ENCODE results near the gene PRX. TPM values are rescaled to one million over a fixed set of nuclear protein-coding genes. Genes with fewer than 3 reads are reported as not detected.
"Not testable (repeated sequence)": the region's sequence is repeated elsewhere in the genome, so short reads cannot be mapped to it uniquely, and the experiment has no call there.

PRX gene
- total RNA-seq, 1 experiment from 2014 or later: 6.6 TPM

DNA sequence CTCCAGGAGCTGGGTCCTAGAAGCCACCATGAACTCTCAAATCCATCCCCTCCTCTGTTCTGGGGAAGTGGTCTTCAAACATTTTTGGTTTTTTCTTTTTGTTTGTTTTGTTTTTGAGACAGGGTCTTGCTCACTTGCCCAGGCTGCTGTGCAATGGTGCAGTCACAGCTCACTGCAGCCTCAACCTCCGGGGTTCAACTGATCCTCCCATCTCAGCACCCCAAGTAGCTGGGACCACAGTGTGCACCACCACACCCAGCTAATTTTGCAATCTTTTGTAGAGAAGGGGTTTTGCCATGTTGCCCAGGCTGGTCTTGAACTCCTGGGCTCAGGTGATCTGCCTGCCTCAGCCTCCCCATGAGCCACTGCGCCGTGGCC, 45.4 kb upstream of the PRX start:
- TF ChIP-seq, protein P1, sequence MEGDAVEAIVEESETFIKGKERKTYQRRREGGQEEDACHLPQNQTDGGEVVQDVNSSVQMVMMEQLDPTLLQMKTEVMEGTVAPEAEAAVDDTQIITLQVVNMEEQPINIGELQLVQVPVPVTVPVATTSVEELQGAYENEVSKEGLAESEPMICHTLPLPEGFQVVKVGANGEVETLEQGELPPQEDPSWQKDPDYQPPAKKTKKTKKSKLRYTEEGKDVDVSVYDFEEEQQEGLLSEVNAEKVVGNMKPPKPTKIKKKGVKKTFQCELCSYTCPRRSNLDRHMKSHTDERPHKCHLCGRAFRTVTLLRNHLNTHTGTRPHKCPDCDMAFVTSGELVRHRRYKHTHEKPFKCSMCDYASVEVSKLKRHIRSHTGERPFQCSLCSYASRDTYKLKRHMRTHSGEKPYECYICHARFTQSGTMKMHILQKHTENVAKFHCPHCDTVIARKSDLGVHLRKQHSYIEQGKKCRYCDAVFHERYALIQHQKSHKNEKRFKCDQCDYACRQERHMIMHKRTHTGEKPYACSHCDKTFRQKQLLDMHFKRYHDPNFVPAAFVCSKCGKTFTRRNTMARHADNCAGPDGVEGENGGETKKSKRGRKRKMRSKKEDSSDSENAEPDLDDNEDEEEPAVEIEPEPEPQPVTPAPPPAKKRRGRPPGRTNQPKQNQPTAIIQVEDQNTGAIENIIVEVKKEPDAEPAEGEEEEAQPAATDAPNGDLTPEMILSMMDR (conservative IDR thresholded peaks at IDR 0.05): no peak
- no peak for TF ChIP-seq EZH2 (IDR thresholded peaks at IDR 0.05; ENCODE audit: low read depth)
- Histone ChIP-seq H3K27ac (no peak overlapping the region), H3K79me2 (ENCODE audit: low read depth) (peaks cover 31% of the 10 kb centered on the region), H3K36me3 (ENCODE audit: low read depth) (no peaks in the 10 kb centered on the region), H3K9me2 (ENCODE audit: insufficient read depth) (no peaks in the 10 kb centered on the region), H3F3A (ENCODE audit: insufficient read depth, low read depth) (peaks cover 10% of the 10 kb centered on the region), H3K27me3 (ENCODE audit: insufficient read depth, low read depth) (no peaks in the 10 kb centered on the region), H3K9me3 (ENCODE audit: insufficient read depth, low read depth) (no peaks in the 10 kb centered on the region), H4K20me1 (ENCODE audit: insufficient read depth) (no peaks in the 10 kb centered on the region), H3K4me1 (replicated peaks; ENCODE audit: insufficient read depth) (peaks cover 10% of the 10 kb centered on the region), H3K4me3 (no peak overlapping the region), H3K4me2 (no peak overlapping the region), H2AFZ (no peak overlapping the region)
- intact Hi-C loops (cut with micrococcal nuclease; ENCODE audit: unreplicated experiment): no loop called here
- POLR2A ChIA-PET (ENCODE audit: unreplicated experiment): no interaction called here
- BruUV-seq (replicated peaks): no TSS peak
- CTCF ChIA-PET: no interaction called here
- DNase-seq: no peak

DNA sequence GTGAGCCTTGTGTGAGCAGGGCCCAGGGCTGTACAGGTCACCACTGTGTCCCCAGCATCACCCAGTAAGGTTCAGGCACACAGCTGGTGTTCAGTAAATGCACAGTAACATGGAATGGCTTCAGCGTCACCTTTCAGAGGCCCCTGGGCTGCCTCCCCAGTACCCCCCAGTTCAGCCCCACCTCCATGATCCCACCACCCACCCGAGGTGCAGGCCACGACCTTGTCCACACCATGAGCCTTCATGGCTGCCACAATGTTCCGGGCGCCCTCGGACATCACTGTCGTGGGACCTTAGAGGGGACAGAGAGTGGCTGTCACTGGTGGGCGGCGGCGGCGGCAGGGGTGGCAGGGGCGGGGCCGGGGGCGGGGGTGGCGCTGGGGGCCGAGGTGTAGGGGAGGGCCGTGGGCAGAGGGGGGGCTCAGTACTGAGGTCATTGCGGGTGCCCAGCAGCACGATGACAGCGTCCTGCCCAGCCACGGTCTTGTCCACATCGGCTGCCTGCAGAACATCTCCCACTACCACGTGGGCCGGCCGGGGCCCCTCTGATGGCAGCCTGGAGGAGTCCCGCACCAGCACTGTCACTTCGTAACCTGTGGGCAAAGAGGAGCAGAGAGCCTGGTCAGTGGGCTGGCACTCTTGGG, 44.9 kb upstream of the PRX start:
- Histone ChIP-seq H3K4me2 (no peak overlapping the region), H3F3A (ENCODE audit: insufficient read depth, low read depth) (peaks cover 12% of the 10 kb centered on the region), H3K4me3 (no peak overlapping the region), H3K27ac (no peak overlapping the region), H3K27me3 (ENCODE audit: insufficient read depth, low read depth) (no peaks in the 10 kb centered on the region), H4K20me1 (ENCODE audit: insufficient read depth) (no peaks in the 10 kb centered on the region), H3K9me3 (ENCODE audit: insufficient read depth, low read depth) (no peaks in the 10 kb centered on the region), H3K36me3 (ENCODE audit: low read depth) (no peaks in the 10 kb centered on the region), H2AFZ (no peak overlapping the region), H3K79me2 (ENCODE audit: low read depth) (peaks cover 30% of the 10 kb centered on the region), H3K9me2 (ENCODE audit: insufficient read depth) (no peaks in the 10 kb centered on the region), H3K4me1 (replicated peaks; ENCODE audit: insufficient read depth) (peaks cover 5% of the 10 kb centered on the region)
- POLR2A ChIA-PET (ENCODE audit: unreplicated experiment): no interaction called here
- CTCF ChIA-PET: no interaction called here
- no TSS peak for BruUV-seq (replicated peaks)
- no peak for DNase-seq
- intact Hi-C loops (cut with micrococcal nuclease; ENCODE audit: unreplicated experiment): no loop called here
- TF ChIP-seq, protein P1 (conservative IDR thresholded peaks at IDR 0.05): no peak
- no peak for TF ChIP-seq EZH2 (IDR thresholded peaks at IDR 0.05; ENCODE audit: low read depth)

DNA sequence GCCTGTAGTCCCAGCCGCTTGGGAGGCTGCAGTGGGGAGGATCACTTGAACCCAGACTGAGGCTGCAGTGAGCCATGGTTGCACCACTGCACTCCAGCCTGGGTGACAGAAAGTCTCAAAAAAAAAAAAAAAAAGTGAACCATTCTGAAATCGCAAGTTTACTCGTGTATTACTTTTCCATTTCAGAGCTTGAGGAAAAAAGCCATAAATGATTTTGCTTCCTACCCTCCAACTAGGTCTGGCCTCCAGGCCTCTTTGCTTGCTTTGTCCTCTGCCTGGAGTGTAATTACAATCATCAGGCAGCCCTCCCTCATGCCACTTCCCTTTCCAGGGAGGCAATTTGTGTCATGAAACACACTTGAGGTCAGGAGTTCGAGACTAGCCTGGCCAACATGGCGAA, 43.9 kb upstream of the PRX start:
- Histone ChIP-seq H3K9me2 (ENCODE audit: insufficient read depth) (no peaks in the 10 kb centered on the region), H3K4me1 (replicated peaks; ENCODE audit: insufficient read depth) (no peaks in the 10 kb centered on the region), H3K27ac (no peak overlapping the region), H3K36me3 (ENCODE audit: low read depth) (no peaks in the 10 kb centered on the region), H4K20me1 (ENCODE audit: insufficient read depth) (no peaks in the 10 kb centered on the region), H3K79me2 (ENCODE audit: low read depth) (peaks cover 20% of the 10 kb centered on the region), H3K4me3 (no peak overlapping the region), H3K27me3 (ENCODE audit: insufficient read depth, low read depth) (no peaks in the 10 kb centered on the region), H3K4me2 (no peak overlapping the region), H3K9me3 (ENCODE audit: insufficient read depth, low read depth) (no peaks in the 10 kb centered on the region), H2AFZ (no peak overlapping the region), H3F3A (ENCODE audit: insufficient read depth, low read depth) (0 out of 2 replicates have a peak, but pooled peaks cover 7% of the 10 kb centered on the region)
- no TSS peak for BruUV-seq (replicated peaks)
- ChIA-PET CTCF (no interaction called here), POLR2A (ENCODE audit: unreplicated experiment) (no interaction called here)
- intact Hi-C loops (cut with micrococcal nuclease; ENCODE audit: unreplicated experiment): no loop called here
- TF ChIP-seq EZH2 (IDR thresholded peaks at IDR 0.05; ENCODE audit: low read depth): no peak
- TF ChIP-seq, protein P1 (conservative IDR thresholded peaks at IDR 0.05): no peak
- no peak for DNase-seq

DNA sequence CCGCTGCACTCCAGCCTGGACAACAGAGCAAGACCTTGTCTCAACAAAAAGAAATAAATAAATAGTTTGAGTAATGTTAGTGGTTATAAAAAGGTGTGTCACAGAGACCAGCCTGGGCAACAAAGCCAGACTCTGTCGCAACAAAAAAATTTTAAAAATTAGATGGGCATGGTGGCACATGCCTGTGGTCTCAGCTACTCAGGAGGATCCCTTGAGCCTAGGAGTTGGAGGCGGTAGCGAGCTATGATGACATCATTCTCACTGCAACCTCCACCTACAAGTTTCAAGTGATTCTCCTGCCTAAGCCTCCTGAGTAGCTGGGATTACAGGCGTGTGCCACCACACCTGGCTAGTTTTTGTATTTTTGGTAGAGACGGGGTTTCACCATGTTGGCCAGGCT, 40.8 kb upstream of the PRX start:
- BruUV-seq (replicated peaks); CTCF ChIA-PET; H3K27ac ChIP-seq; H3F3A ChIP-seq (ENCODE audit: insufficient read depth, low read depth); H3K36me3 ChIP-seq (ENCODE audit: low read depth); H3K4me3 ChIP-seq; H2AFZ ChIP-seq; H3K27me3 ChIP-seq (ENCODE audit: insufficient read depth, low read depth); H4K20me1 ChIP-seq (ENCODE audit: insufficient read depth); H3K4me1 ChIP-seq (replicated peaks; ENCODE audit: insufficient read depth); H3K4me2 ChIP-seq; H3K79me2 ChIP-seq (ENCODE audit: low read depth); intact Hi-C loops (cut with micrococcal nuclease; ENCODE audit: unreplicated experiment); H3K9me2 ChIP-seq (ENCODE audit: insufficient read depth); H3K9me3 ChIP-seq (ENCODE audit: insufficient read depth, low read depth): not testable (repeated sequence)
- POLR2A ChIA-PET (ENCODE audit: unreplicated experiment): interaction anchor here (0.6 to 0.7 kb wide), 2 partner anchors 33 to 51 kb away, joined by 3 to 5 read pairs; no protein-coding TSS in a partner anchor
- DNase-seq: peak in 1 of 2 experiments; percentile 54
